Activated T-cell treated with anti-CD3 and anti-CD28 coated beads, Interleukin-2, amount 50 U/mL, for 72 hours (primary cell): ENCODE results near the gene PLXNB3. TPM values are rescaled to one million over a fixed set of nuclear protein-coding genes. Genes with fewer than 3 reads are reported as not detected.
A peak's percentile ranks its signal among the peaks of the same experiment; 100 is the strongest.
"Not testable (repeated sequence)": the region's sequence is repeated elsewhere in the genome, so short reads cannot be mapped to it uniquely, and the experiment has no call there.

ENCODE experiments used
- ATAC-seq, 2 donors: fragments of 150-1000 bp; cut with Tn5 transposase; replicated peaks in 1 of 2; 2 replicates each; pipeline ENCODE4 v1.10.0; 2021; ENCODE audit warnings: moderate library complexity in 2 of 2, mild to moderate bottlenecking in 1 of 2
- DNase-seq, 2 donors: peaks; one replicate each; pipeline ENCODE4 v3.0.0; 2021 to 2022; ENCODE audit warnings: mixed read lengths in 1 of 2
- H3K27ac Mint-ChIP-seq: one replicate; pipeline ENCODE4 v1.8.0; 2022; ENCODE audit warnings: mild to moderate bottlenecking, moderate library complexity, mixed read lengths
- H3K27me3 Mint-ChIP-seq: one replicate; pipeline ENCODE4 v1.8.0; 2022; ENCODE audit warnings: low read depth, mixed read lengths
- H3K36me3 Mint-ChIP-seq, 2 donors: one replicate each; pipeline ENCODE4 v1.8.0; 2022; ENCODE audit warnings: mixed read lengths in 2 of 2, mild to moderate bottlenecking in 1 of 2; ENCODE audit not compliant: insufficient read depth in 2 of 2
- H3K4me1 Mint-ChIP-seq: one replicate; pipeline ENCODE4 v1.8.0; 2022; ENCODE audit warnings: low read depth, mixed read lengths
- H3K4me3 Mint-ChIP-seq, 2 donors: one replicate each; pipeline ENCODE4 v1.8.0; 2022; ENCODE audit warnings: mild to moderate bottlenecking in 2 of 2, mixed read lengths in 2 of 2, moderate library complexity in 2 of 2
- H3K9me3 Mint-ChIP-seq, 2 donors: one replicate each; pipeline ENCODE4 v1.8.0; 2022; ENCODE audit warnings: mixed read lengths in 2 of 2
- total RNA-seq, 2 donors: library from RNA; stranded (reverse); gene quantifications; one replicate each; pipeline ENCODE4 v1.2.3, GENCODE V29; 2022

PLXNB3 gene
- total RNA-seq, 2 donors from 2014 or later = 0.77 to 1.7 TPM

- Mint-ChIP-seq H3K27ac (no peak overlapping the region), H3K4me1 (peaks cover 21% of the 10 kb centered on the region), H3K36me3 (no peaks in the 10 kb centered on the region), H3K4me3 (peak overlapping the region; percentile 33 to 45), H3K27me3 (peaks cover 31% of the 10 kb centered on the region), H3K9me3 (no peaks in the 10 kb centered on the region)
- ATAC-seq (peak; percentile 50 to 64), DNase-seq (peak; percentile 25 to 32)
These were observed 53.0 kb downstream of the PLXNB3 start for GRCh38 chrX:153816831-153817690.

- H3K4me1 Mint-ChIP-seq = peaks cover 29% of the 10 kb centered on the region
- peak overlapping the region; percentile 49 to 73 for H3K4me3 Mint-ChIP-seq
- H3K27me3 Mint-ChIP-seq = peaks cover 34% of the 10 kb centered on the region
- not testable (repeated sequence) for H3K9me3 Mint-ChIP-seq, DNase-seq, ATAC-seq, H3K36me3 Mint-ChIP-seq, H3K27ac Mint-ChIP-seq
These were observed 54.0 kb downstream of the PLXNB3 start for GRCh38 chrX:153818064-153818463.

- Mint-ChIP-seq H3K27ac (no peak overlapping the region), H3K9me3 (no peaks in the 10 kb centered on the region), H3K36me3 (no peaks in the 10 kb centered on the region), H3K27me3 (peaks cover 29% of the 10 kb centered on the region), H3K4me3 (peak overlapping the region; percentile 68 to 73), H3K4me1 (peaks cover 29% of the 10 kb centered on the region)
- peak; percentile 63 to 69 for DNase-seq
- peak; percentile 89 for ATAC-seq
These were observed 54.7 kb downstream of the PLXNB3 start for GRCh38 chrX:153818571-153819383.

- ATAC-seq (peak; percentile 12 to 14), DNase-seq (no peak)
- Mint-ChIP-seq H3K27me3 (peaks cover 28% of the 10 kb centered on the region), H3K4me1 (peaks cover 29% of the 10 kb centered on the region), H3K27ac (no peak overlapping the region), H3K9me3 (no peaks in the 10 kb centered on the region), H3K4me3 (peak overlapping the region; percentile 61 to 68), H3K36me3 (no peaks in the 10 kb centered on the region)
These were observed 55.5 kb downstream of the PLXNB3 start for GRCh38 chrX:153819384-153820040.

- no peak overlapping the region for H3K27ac Mint-ChIP-seq
- peaks cover 20% of the 10 kb centered on the region for H3K27me3 Mint-ChIP-seq
- ATAC-seq (no peak), DNase-seq (no peak)
- peaks cover 29% of the 10 kb centered on the region for H3K4me1 Mint-ChIP-seq
- H3K36me3 Mint-ChIP-seq = no peaks in the 10 kb centered on the region
- H3K4me3 Mint-ChIP-seq = peak overlapping the region in 1 of 2 donors; percentile 28
- no peaks in the 10 kb centered on the region for H3K9me3 Mint-ChIP-seq
These were observed 56.6 kb downstream of the PLXNB3 start for GRCh38 chrX:153820601-153821000.

GRCh38 chrX:153821066-153821465 lies 57.0 kb downstream of the PLXNB3 start:
- ATAC-seq (no peak), DNase-seq (no peak)
- peak overlapping the region in 1 of 2 donors; percentile 28 for H3K4me3 Mint-ChIP-seq
- no peaks in the 10 kb centered on the region for H3K36me3 Mint-ChIP-seq
- H3K9me3 Mint-ChIP-seq = no peaks in the 10 kb centered on the region
- H3K27me3 Mint-ChIP-seq = peaks cover 20% of the 10 kb centered on the region
- H3K4me1 Mint-ChIP-seq = peaks cover 29% of the 10 kb centered on the region
- H3K27ac Mint-ChIP-seq = no peak overlapping the region

GRCh38 chrX:153824348-153824747 lies 60.3 kb downstream of the PLXNB3 start:
- no peak for ATAC-seq
- H3K36me3 Mint-ChIP-seq = no peaks in the 10 kb centered on the region
- H3K4me1 Mint-ChIP-seq = peaks cover 16% of the 10 kb centered on the region
- no peaks in the 10 kb centered on the region for H3K9me3 Mint-ChIP-seq
- H3K27ac Mint-ChIP-seq = no peak overlapping the region
- DNase-seq = no peak
- H3K27me3 Mint-ChIP-seq = peaks cover 27% of the 10 kb centered on the region
- H3K4me3 Mint-ChIP-seq = no peak overlapping the region

- Mint-ChIP-seq H3K27me3 (peaks cover 27% of the 10 kb centered on the region), H3K4me3 (no peak overlapping the region), H3K36me3 (no peaks in the 10 kb centered on the region), H3K4me1 (peaks cover 14% of the 10 kb centered on the region), H3K27ac (no peak overlapping the region), H3K9me3 (no peaks in the 10 kb centered on the region)
- no peak for DNase-seq
- no peak for ATAC-seq
These were observed 61.0 kb downstream of the PLXNB3 start for GRCh38 chrX:153825042-153825441.

Other genes starting within 250 kb of the PLXNB3 start
- gene ATP2B3, start 246.6 kb upstream of the PLXNB3 start, total RNA-seq = not detected
- gene CCNQ, start 165.1 kb upstream of the PLXNB3 start, total RNA-seq = 10 to 100 TPM; 16.8 to 20.3 TPM
- gene DUSP9, start 117.0 kb upstream of the PLXNB3 start, total RNA-seq = not detected
- gene PNCK, start 90.4 kb upstream of the PLXNB3 start, total RNA-seq = 1 to 10 TPM in 1 of 2 donors, under 1 TPM in 1; 0.50 to 1.2 TPM
- 1 to 10 TPM; 1.8 to 2.2 TPM for gene SLC6A8, start 76.3 kb upstream of the PLXNB3 start, total RNA-seq
- 10 to 100 TPM; 91.5 to 94.1 TPM for gene BCAP31, start 39.9 kb upstream of the PLXNB3 start, total RNA-seq
- 1 to 10 TPM; 8.0 to 8.3 TPM for gene ABCD1, start 39.4 kb upstream of the PLXNB3 start, total RNA-seq
- gene SRPK3, start 16.8 kb downstream of the PLXNB3 start, total RNA-seq = not detected
- gene IDH3G, start 30.1 kb downstream of the PLXNB3 start, total RNA-seq = 10 to 100 TPM; 34.0 to 41.0 TPM
- gene SSR4, start 30.4 kb downstream of the PLXNB3 start, total RNA-seq = 100 to 1,000 TPM; 150 to 192 TPM
- gene PDZD4, start 66.3 kb downstream of the PLXNB3 start, total RNA-seq = 1 to 10 TPM in 1 of 2 donors, under 1 TPM in 1; 0.82 to 5.0 TPM
- gene L1CAM, start 121.9 kb downstream of the PLXNB3 start, total RNA-seq = 1 to 10 TPM; 1.8 to 2.1 TPM
- gene AVPR2, start 140.4 kb downstream of the PLXNB3 start, total RNA-seq = not detected
- 100 to 1,000 TPM; 147 to 158 TPM for gene ARHGAP4, start 162.0 kb downstream of the PLXNB3 start, total RNA-seq
- gene NAA10, start 170.8 kb downstream of the PLXNB3 start, total RNA-seq = 10 to 100 TPM; 76.7 to 94.1 TPM
- gene RENBP, start 180.4 kb downstream of the PLXNB3 start, total RNA-seq = 10 to 100 TPM; 11.6 to 13.9 TPM
- gene HCFC1, start 207.6 kb downstream of the PLXNB3 start, total RNA-seq = 10 to 100 TPM; 59.3 to 65.8 TPM
- 1 to 10 TPM; 9.1 to 9.8 TPM for gene TMEM187, start 208.5 kb downstream of the PLXNB3 start, total RNA-seq